Kidney epithelial cell (primary cell): ENCODE data around the gene ZNF680. TPM values are rescaled to one million over a fixed set of nuclear protein-coding genes. Genes with fewer than 3 reads are reported as not detected.

Experiments used
- DNase-seq: peaks from one replicate; pipeline ENCODE4 v3.0.0-alpha.2; 2010; ENCODE audit warnings: low read depth
- H3K27me3 ChIP-seq: 2 replicates; pipeline ENCODE4 v1.6.0; 2011; ENCODE audit warnings: low read length; ENCODE audit not compliant: control insufficient read depth, insufficient read depth
- H3K36me3 ChIP-seq: 2 replicates; pipeline ENCODE4 v1.5.1; 2011; ENCODE audit warnings: low read length; ENCODE audit not compliant: control insufficient read depth, insufficient read depth
- H3K4me3 ChIP-seq: 2 replicates; pipeline ENCODE4 v1.5.1; 2011; ENCODE audit warnings: low read depth, mild to moderate bottlenecking, control low read depth, low read length
- total RNA-seq: library from RNA; depleted of rRNA; stranded (reverse); fragments of >200 nt; gene quantifications from 2 replicates; pipeline ENCODE4 v1.2.3, GENCODE V29; 2015
- TF ChIP-seq, protein P1 (sequence below): IDR thresholded peaks from 2 replicates; pipeline ENCODE4 v1.5.1; 2011; ENCODE audit warnings: mild to moderate bottlenecking, moderate library complexity, low read length, control low read depth, inconsistent platforms; ENCODE audit not compliant: insufficient read depth, poor library complexity, severe bottlenecking

The ZNF680 gene
- total RNA-seq, 1 donor from 2014 or later, result 7.0 TPM

DNA sequence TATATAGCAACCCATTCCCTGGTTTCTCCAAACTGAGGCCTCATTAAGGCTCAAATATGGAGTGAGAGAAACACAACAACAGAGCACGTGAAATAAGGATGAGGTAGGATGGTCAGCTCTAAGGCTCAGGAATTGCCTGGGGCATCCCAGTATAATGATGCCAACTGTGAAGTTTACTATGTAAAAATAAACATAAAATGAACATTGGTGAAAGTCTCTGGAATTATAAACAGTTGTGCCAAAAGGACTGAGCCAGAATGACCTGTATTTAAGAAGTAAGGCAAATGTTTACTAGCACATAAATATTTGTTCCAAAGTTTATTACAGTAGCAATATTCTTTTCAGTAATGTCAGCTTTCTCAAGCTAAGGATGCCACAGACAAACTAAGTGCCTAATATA lies 64.6 kb downstream of the ZNF680 start:
- H3K36me3 ChIP-seq, result no peaks in the 10 kb centered on the region
- DNase-seq, result no peak
- TF ChIP-seq, protein P1, sequence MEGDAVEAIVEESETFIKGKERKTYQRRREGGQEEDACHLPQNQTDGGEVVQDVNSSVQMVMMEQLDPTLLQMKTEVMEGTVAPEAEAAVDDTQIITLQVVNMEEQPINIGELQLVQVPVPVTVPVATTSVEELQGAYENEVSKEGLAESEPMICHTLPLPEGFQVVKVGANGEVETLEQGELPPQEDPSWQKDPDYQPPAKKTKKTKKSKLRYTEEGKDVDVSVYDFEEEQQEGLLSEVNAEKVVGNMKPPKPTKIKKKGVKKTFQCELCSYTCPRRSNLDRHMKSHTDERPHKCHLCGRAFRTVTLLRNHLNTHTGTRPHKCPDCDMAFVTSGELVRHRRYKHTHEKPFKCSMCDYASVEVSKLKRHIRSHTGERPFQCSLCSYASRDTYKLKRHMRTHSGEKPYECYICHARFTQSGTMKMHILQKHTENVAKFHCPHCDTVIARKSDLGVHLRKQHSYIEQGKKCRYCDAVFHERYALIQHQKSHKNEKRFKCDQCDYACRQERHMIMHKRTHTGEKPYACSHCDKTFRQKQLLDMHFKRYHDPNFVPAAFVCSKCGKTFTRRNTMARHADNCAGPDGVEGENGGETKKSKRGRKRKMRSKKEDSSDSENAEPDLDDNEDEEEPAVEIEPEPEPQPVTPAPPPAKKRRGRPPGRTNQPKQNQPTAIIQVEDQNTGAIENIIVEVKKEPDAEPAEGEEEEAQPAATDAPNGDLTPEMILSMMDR, result no peak
- H3K4me3 ChIP-seq, result no peak overlapping the region
- H3K27me3 ChIP-seq, result no peaks in the 10 kb centered on the region

DNA sequence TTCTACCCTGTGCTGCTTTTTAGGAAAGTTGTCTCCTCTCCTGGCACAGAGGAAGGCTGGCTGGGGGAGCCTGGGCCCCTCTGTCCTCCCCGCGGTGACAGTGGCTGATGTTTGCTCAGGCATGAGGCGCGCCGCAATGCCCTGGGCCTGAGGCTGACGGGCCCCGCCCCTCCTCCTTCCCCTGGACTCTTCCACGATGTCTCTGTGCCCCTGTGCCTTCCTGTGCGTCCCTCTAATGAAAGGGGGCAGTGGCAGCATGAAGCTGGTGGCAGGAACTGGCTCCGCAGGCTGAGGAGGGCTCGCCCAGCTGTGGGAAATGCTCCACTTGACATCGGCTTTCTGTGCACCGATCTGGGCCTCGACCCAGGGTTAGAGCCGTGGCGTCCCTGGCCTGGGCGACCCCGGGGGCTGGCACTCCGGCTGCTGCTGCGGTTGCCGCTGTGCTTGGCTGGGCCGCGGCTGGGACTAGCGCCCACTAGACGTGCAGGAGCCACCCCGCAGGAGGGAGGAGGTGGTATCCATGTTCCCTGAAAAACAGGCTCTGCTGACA lies 67.9 kb downstream of the ZNF680 start:
- no peaks in the 10 kb centered on the region for H3K36me3 ChIP-seq
- no peaks in the 10 kb centered on the region for H3K27me3 ChIP-seq
- H3K4me3 ChIP-seq, result peak overlapping the region; percentile 3
- TF ChIP-seq, protein P1, result peak; percentile 1
- no peak for DNase-seq

DNA sequence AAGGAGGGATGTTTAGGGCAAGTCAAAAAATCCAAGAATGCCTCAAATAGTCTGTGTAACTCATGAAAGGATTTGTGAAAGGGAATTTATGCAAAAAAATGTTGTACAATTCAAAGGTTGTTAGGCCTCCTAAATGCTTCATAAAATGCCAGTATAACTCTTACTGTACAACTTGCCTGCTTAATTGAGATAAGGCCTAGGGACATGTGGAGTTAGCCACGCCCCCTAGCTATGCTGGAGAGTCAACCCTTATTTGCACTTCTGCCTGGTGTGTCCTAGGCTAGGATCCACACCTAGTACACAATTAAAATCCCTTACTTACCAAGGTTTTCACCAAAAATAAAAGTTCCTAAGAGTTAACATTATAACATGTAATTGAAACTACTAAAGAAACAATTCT lies 77.2 kb downstream of the ZNF680 start:
- no peak for DNase-seq
- H3K27me3 ChIP-seq, result no peaks in the 10 kb centered on the region
- no peaks in the 10 kb centered on the region for H3K36me3 ChIP-seq
- H3K4me3 ChIP-seq, result no peak overlapping the region
- TF ChIP-seq, protein P1, result no peak

Other genes starting within 250 kb of the ZNF680 start
- gene ZNF736, start 249.1 kb downstream of the ZNF680 start, total RNA-seq, result 9.3 and 10.5 TPM in 2 replicates
- 4.2 and 5.0 TPM in 2 replicates for gene ZNF107, start 103.1 kb upstream of the ZNF680 start, total RNA-seq
- gene ZNF138, start 231.4 kb upstream of the ZNF680 start, total RNA-seq, result 7.4 and 9.2 TPM in 2 replicates